Neural crest cell (in vitro differentiated cells): ENCODE results near the gene HOXB3. TPM values are rescaled to one million over a fixed set of nuclear protein-coding genes. Genes with fewer than 3 reads are reported as not detected.

Source experiments
- DNase-seq: peaks from one replicate; pipeline ENCODE4 v3.0.0; 2021; ENCODE audit warnings: low read depth, mixed read lengths, low spot score
- H3K27ac Mint-ChIP-seq: one replicate; pipeline ENCODE4 v1.8.0; 2021; ENCODE audit warnings: mild to moderate bottlenecking, mixed read lengths; ENCODE audit not compliant: unreplicated experiment
- H3K27me3 Mint-ChIP-seq: 2 replicates; pipeline ENCODE4 v1.8.0; 2021; ENCODE audit warnings: low read depth, mild to moderate bottlenecking, mixed read lengths
- H3K36me3 Mint-ChIP-seq: 2 replicates; pipeline ENCODE4 v1.8.0; 2021; ENCODE audit warnings: low read depth, mild to moderate bottlenecking, mixed read lengths
- H3K4me1 Mint-ChIP-seq: 2 replicates; pipeline ENCODE4 v1.8.0; 2021; ENCODE audit warnings: mixed read lengths
- H3K4me3 Mint-ChIP-seq: one replicate; pipeline ENCODE4 v1.8.0; 2021; ENCODE audit warnings: mild to moderate bottlenecking, mixed read lengths
- H3K9me3 Mint-ChIP-seq: 2 replicates; pipeline ENCODE4 v1.8.0; 2021; ENCODE audit warnings: mixed read lengths
- CTCF ChIP-seq: fragments of 200-600 bp; sonication (generic); conservative IDR thresholded peaks from 2 replicates; pipeline ENCODE4 v1.5.0; 2021; ENCODE audit warnings: antibody characterized with exemption, mild to moderate bottlenecking
- total RNA-seq: library from RNA; stranded (reverse); gene quantifications from 2 replicates; pipeline ENCODE4 v1.2.1, GENCODE V29; 2021

The HOXB3 gene
- total RNA-seq, 1 donor from 2014 or later: 22.8 TPM

- no peak for TF ChIP-seq CTCF
- no peak for DNase-seq
- Mint-ChIP-seq H3K9me3 (no peaks in the 10 kb centered on the region), H3K4me3 (peak overlapping the region; percentile 90), H3K27ac (peak overlapping the region; percentile 87), H3K27me3 (peaks cover 56% of the 10 kb centered on the region), H3K36me3 (no peaks in the 10 kb centered on the region), H3K4me1 (peaks cover 23% of the 10 kb centered on the region)
Measured at GRCh38 chr17:48577330-48577945, 12.6 kb downstream of the HOXB3 start.

GRCh38 chr17:48576479-48577309 lies 13.3 kb downstream of the HOXB3 start:
- no peaks in the 10 kb centered on the region for H3K36me3 Mint-ChIP-seq
- no peak for TF ChIP-seq CTCF
- H3K27me3 Mint-ChIP-seq: peaks cover 49% of the 10 kb centered on the region
- DNase-seq: no peak
- peaks cover 25% of the 10 kb centered on the region for H3K4me1 Mint-ChIP-seq
- H3K4me3 Mint-ChIP-seq: peak overlapping the region; percentile 90
- peak overlapping the region; percentile 83 for H3K27ac Mint-ChIP-seq
- H3K9me3 Mint-ChIP-seq: no peaks in the 10 kb centered on the region

- no peaks in the 10 kb centered on the region for H3K9me3 Mint-ChIP-seq
- peaks cover 41% of the 10 kb centered on the region for H3K27me3 Mint-ChIP-seq
Measured at GRCh38 chr17:48575673-48576478, 14.2 kb downstream of the HOXB3 start.

GRCh38 chr17:48575066-48575582 lies 14.9 kb downstream of the HOXB3 start:
- Mint-ChIP-seq H3K4me1 (peaks cover 20% of the 10 kb centered on the region), H3K27me3 (peaks cover 33% of the 10 kb centered on the region), H3K9me3 (no peaks in the 10 kb centered on the region), H3K4me3 (peak overlapping the region; percentile 35), H3K36me3 (no peaks in the 10 kb centered on the region), H3K27ac (no peak overlapping the region)
- TF ChIP-seq CTCF: no peak
- DNase-seq: no peak

More at GRCh38 chr17:48575673-48576478, 14.2 kb downstream of the HOXB3 start:
- no peak for TF ChIP-seq CTCF
- no peak for DNase-seq
- peaks cover 22% of the 10 kb centered on the region for H3K4me1 Mint-ChIP-seq
- no peaks in the 10 kb centered on the region for H3K36me3 Mint-ChIP-seq
- H3K27ac Mint-ChIP-seq: peak overlapping the region; percentile 83
- H3K4me3 Mint-ChIP-seq: peak overlapping the region; percentile 64

GRCh38 chr17:48574505-48575065 lies 15.5 kb downstream of the HOXB3 start:
- no peaks in the 10 kb centered on the region for H3K36me3 Mint-ChIP-seq
- H3K27ac Mint-ChIP-seq: no peak overlapping the region
- TF ChIP-seq CTCF: no peak
- DNase-seq: no peak
- peaks cover 16% of the 10 kb centered on the region for H3K4me1 Mint-ChIP-seq
- peaks cover 28% of the 10 kb centered on the region for H3K27me3 Mint-ChIP-seq
- H3K4me3 Mint-ChIP-seq: peak overlapping the region; percentile 82
- H3K9me3 Mint-ChIP-seq: no peaks in the 10 kb centered on the region
